Measurements from ENCODE around the gene INTS2. TPM values are rescaled to one million over a fixed set of nuclear protein-coding genes. Genes with fewer than 3 reads are reported as not detected.
"Not testable (repeated sequence)": the region's sequence is repeated elsewhere in the genome, so short reads cannot be mapped to it uniquely, and the experiment has no call there.

Gene INTS2
- total RNA-seq, 1 donor from 2014 or later, result 9.5 TPM

DNA sequence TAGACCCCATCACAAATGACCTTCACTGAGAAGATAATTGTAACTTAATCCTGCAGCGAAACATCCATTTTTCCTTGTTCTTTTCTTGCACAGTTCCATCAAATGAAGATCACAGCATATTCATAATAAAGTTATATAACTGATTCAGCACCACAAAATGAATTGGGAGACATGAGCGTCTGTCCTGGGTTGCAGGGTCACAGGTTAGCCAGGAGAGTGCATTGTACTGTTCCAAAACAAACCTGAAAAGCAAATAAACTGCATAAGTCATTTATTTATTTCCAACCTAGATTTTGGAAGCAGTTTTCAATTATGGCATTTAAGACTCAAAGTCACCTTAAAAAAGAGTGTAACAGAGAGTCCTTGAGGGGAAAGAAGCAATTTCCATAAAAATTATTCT is 18.6 kb upstream of the INTS2 start:
- H3K27ac Mint-ChIP-seq (ENCODE audit: unreplicated experiment), result no peak overlapping the region
- no peak for DNase-seq (ENCODE audit: low spot score)
- TF ChIP-seq, protein P1, sequence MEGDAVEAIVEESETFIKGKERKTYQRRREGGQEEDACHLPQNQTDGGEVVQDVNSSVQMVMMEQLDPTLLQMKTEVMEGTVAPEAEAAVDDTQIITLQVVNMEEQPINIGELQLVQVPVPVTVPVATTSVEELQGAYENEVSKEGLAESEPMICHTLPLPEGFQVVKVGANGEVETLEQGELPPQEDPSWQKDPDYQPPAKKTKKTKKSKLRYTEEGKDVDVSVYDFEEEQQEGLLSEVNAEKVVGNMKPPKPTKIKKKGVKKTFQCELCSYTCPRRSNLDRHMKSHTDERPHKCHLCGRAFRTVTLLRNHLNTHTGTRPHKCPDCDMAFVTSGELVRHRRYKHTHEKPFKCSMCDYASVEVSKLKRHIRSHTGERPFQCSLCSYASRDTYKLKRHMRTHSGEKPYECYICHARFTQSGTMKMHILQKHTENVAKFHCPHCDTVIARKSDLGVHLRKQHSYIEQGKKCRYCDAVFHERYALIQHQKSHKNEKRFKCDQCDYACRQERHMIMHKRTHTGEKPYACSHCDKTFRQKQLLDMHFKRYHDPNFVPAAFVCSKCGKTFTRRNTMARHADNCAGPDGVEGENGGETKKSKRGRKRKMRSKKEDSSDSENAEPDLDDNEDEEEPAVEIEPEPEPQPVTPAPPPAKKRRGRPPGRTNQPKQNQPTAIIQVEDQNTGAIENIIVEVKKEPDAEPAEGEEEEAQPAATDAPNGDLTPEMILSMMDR (IDR thresholded peaks at IDR 0.05), result no peak
- no peaks in the 10 kb centered on the region for H3K27me3 Mint-ChIP-seq (ENCODE audit: low read depth)
- peaks cover 4% of the 10 kb centered on the region for H3K4me1 Mint-ChIP-seq (ENCODE audit: low read depth)
- peaks cover 20% of the 10 kb centered on the region for H3K36me3 Mint-ChIP-seq (ENCODE audit: low read depth)
- H3K9me3 Mint-ChIP-seq (ENCODE audit: low read depth), result no peaks in the 10 kb centered on the region
- H3K4me3 Mint-ChIP-seq (ENCODE audit: unreplicated experiment), result no peak overlapping the region

DNA sequence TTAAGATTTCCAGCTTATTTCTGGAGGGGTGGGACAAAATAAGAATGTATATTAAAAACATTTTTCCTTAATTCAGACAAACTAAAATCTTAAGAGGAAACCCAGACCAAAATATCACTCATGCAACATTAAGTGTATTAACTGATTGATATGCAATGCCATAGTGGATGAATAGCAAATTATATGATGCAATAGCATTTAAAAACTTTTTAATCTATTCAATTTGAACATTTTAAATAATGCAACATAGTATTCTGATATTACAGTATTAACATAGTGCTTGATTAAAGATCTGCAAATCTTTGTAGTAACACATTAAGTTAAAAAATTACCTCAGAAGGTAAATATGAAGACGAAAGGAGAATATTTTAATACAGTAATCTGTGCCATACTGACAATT is 15.3 kb upstream of the INTS2 start:
- H3K4me1 Mint-ChIP-seq (ENCODE audit: low read depth), result peaks cover 4% of the 10 kb centered on the region
- H3K9me3 Mint-ChIP-seq (ENCODE audit: low read depth), result no peaks in the 10 kb centered on the region
- TF ChIP-seq, protein P1 (IDR thresholded peaks at IDR 0.05), result no peak
- H3K27ac Mint-ChIP-seq (ENCODE audit: unreplicated experiment), result no peak overlapping the region
- peaks cover 13% of the 10 kb centered on the region for H3K36me3 Mint-ChIP-seq (ENCODE audit: low read depth)
- H3K4me3 Mint-ChIP-seq (ENCODE audit: unreplicated experiment), result no peak overlapping the region
- no peaks in the 10 kb centered on the region for H3K27me3 Mint-ChIP-seq (ENCODE audit: low read depth)
- no peak for DNase-seq (ENCODE audit: low spot score)

DNA sequence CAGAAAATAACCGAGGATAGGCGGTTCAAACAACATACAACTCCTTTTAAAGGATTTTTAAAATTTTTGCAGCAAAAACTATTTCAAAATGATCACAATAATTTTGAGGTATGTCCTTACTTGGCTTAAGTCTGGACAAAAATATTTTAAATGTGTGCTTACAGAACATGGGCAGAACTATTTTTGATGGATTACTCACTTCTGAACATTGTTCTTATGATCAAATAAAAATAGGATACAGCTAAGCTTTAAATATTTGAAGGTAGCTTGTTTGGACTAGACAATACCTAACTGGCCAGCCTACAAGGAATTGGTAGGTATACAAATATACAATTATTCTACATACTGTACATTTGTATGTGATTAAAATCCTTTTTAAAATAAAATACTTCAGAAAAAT is 14.3 kb upstream of the INTS2 start:
- Mint-ChIP-seq H3K27ac (ENCODE audit: unreplicated experiment) (peak overlapping the region; percentile 22), H3K36me3 (ENCODE audit: low read depth) (peaks cover 13% of the 10 kb centered on the region), H3K9me3 (ENCODE audit: low read depth) (no peaks in the 10 kb centered on the region), H3K4me1 (ENCODE audit: low read depth) (peaks cover 4% of the 10 kb centered on the region), H3K4me3 (ENCODE audit: unreplicated experiment) (no peak overlapping the region), H3K27me3 (ENCODE audit: low read depth) (no peaks in the 10 kb centered on the region)
- TF ChIP-seq, protein P1 (IDR thresholded peaks at IDR 0.05), result no peak
- DNase-seq (ENCODE audit: low spot score), result no peak

DNA sequence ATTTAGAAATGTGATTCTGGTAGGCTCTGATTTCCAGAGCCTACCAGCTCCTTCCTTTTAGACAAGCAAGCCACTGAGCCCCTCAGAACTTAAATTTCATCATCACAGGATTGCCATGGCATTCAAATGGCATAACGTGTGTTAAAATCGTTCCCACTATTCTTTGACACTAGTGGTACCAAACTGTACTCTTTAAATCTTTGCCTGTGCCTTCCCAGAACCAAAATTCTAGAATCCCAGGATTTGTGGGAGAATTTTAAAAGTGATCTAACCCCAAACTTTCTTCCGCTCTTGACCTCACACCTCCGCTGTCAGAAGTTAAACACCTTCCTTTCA is 287 bp upstream of the INTS2 start:
- Mint-ChIP-seq H3K9me3 (ENCODE audit: low read depth) (no peaks in the 10 kb centered on the region), H3K27ac (ENCODE audit: unreplicated experiment) (peak overlapping the region; percentile 95), H3K4me1 (ENCODE audit: low read depth) (peaks cover 19% of the 10 kb centered on the region), H3K27me3 (ENCODE audit: low read depth) (no peaks in the 10 kb centered on the region), H3K4me3 (ENCODE audit: unreplicated experiment) (peak overlapping the region; percentile 79), H3K36me3 (ENCODE audit: low read depth) (peaks cover 3% of the 10 kb centered on the region)
- no peak for DNase-seq (ENCODE audit: low spot score)
- TF ChIP-seq, protein P1 (IDR thresholded peaks at IDR 0.05), result no peak

DNA sequence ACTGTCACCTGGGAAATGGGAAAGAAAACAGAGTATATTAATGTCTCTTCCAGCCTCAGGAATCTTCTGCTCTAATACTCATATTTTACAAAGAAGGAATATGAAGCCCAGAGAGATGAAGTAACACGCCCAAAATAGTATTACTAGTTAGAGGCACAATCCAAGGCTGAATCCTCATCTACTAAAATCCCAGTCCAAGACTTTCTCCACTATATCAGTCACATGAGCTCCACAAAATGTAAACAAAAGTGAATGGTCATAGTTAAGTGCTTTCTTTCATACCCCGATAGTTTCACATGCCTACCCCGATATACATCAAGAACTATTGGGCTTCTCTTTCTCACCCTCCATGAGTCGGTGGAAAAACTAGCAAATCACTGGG is 965 bp downstream of the INTS2 start:
- Mint-ChIP-seq H3K4me3 (ENCODE audit: unreplicated experiment) (peak overlapping the region; percentile 79), H3K9me3 (ENCODE audit: low read depth) (no peaks in the 10 kb centered on the region), H3K27ac (ENCODE audit: unreplicated experiment) (peak overlapping the region; percentile 95), H3K36me3 (ENCODE audit: low read depth) (peaks cover 3% of the 10 kb centered on the region), H3K27me3 (ENCODE audit: low read depth) (no peaks in the 10 kb centered on the region), H3K4me1 (ENCODE audit: low read depth) (peaks cover 19% of the 10 kb centered on the region)
- no peak for DNase-seq (ENCODE audit: low spot score)
- TF ChIP-seq, protein P1 (IDR thresholded peaks at IDR 0.05), result no peak

DNA sequence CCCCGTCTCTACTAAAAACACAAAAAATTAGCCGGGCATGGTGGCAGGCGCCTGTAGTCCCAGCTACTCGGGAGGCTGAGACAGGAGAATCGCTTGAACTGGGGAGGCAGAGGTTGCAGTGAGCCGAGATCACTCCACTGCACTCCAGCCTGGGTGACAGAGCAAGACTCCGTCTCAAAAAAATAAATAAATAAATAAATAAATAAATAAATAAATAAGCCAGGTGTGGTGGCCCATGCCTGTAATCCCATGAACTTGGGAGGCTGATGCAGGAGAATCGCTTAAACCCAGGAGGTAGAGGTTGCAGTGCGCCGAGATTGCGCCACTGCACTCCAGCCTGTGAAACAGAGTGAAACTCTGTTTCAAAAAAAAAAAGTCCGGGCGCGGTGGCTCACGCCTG is 12.6 kb downstream of the INTS2 start:
- H3K27me3 Mint-ChIP-seq (ENCODE audit: low read depth); H3K4me3 Mint-ChIP-seq (ENCODE audit: unreplicated experiment); H3K4me1 Mint-ChIP-seq (ENCODE audit: low read depth); H3K9me3 Mint-ChIP-seq (ENCODE audit: low read depth); H3K27ac Mint-ChIP-seq (ENCODE audit: unreplicated experiment); DNase-seq (ENCODE audit: low spot score): not testable (repeated sequence)
- H3K36me3 Mint-ChIP-seq (ENCODE audit: low read depth), result peaks cover 19% of the 10 kb centered on the region

All from chondrocyte (in vitro differentiated cells).